Astrocyte (in vitro differentiated cells and primary cell): ENCODE data around the gene SCCPDH.

Experiments used
- CTCF ChIP-seq: IDR thresholded peaks from 2 replicates; pipeline ENCODE4 v1.5.1; 2011; ENCODE audit warnings: low read depth, mild to moderate bottlenecking, inconsistent platforms, low read length, moderate library complexity; ENCODE audit not compliant: insufficient read depth
- EZH2 ChIP-seq: IDR thresholded peaks from 2 replicates; pipeline ENCODE4 v1.6.1; 2012; ENCODE audit warnings: mild to moderate bottlenecking, low read length, inconsistent platforms; ENCODE audit not compliant: insufficient read depth

- TF ChIP-seq EZH2 (no peak), CTCF (no peak)
Observed at GRCh38 chr1:246742396-246742795, 18.2 kb downstream of the SCCPDH start.
